Stimulated activated CD4-positive, alpha-beta T cell treated with anti-CD3 and anti-CD28 coated beads, Interleukin-2, amount 100 ng/mL, for 24 hours (primary cell): ENCODE results near the gene SIGLEC7.

Experiments used
- DNase-seq, 2 donors: peaks; one replicate each; pipeline ENCODE4 v3.0.0-alpha.2; 2020

The SIGLEC7 gene

GRCh38 chr19:51142119-51142518 is at the start of gene SIGLEC7:
Gene SIGLEC7, plus strand, starts transcription at chr19:51142301. Its CDS starts 69 bp downstream, at chr19:51142370.
- no peak for DNase-seq

GRCh38 chr19:51093101-51093500 is 49.0 kb upstream of the SIGLEC7 start:
- no peak for DNase-seq

GRCh38 chr19:51093510-51094345 is 48.4 kb upstream of the SIGLEC7 start:
- no peak for DNase-seq

GRCh38 chr19:51094696-51095279 is 47.3 kb upstream of the SIGLEC7 start:
- peak; percentile 44 to 52 for DNase-seq

GRCh38 chr19:51096473-51097165 is 45.5 kb upstream of the SIGLEC7 start:
- no peak for DNase-seq

GRCh38 chr19:51097166-51097738 is 44.8 kb upstream of the SIGLEC7 start:
- peak; percentile 81 to 83 for DNase-seq

GRCh38 chr19:51097796-51098195 is 44.3 kb upstream of the SIGLEC7 start:
- DNase-seq = no peak

- peak in 1 of 2 donors; percentile 30 for DNase-seq
Observed at GRCh38 chr19:51098365-51099046, 43.6 kb upstream of the SIGLEC7 start.

GRCh38 chr19:51099047-51099382 is 43.1 kb upstream of the SIGLEC7 start:
- no peak for DNase-seq

- no peak for DNase-seq
Observed at GRCh38 chr19:51100601-51101000, 41.5 kb upstream of the SIGLEC7 start.

GRCh38 chr19:51101171-51101865 is 40.8 kb upstream of the SIGLEC7 start:
- no peak for DNase-seq

- DNase-seq = no peak
Observed at GRCh38 chr19:51102991-51103390, 39.1 kb upstream of the SIGLEC7 start.

GRCh38 chr19:51103926-51104341 is 38.2 kb upstream of the SIGLEC7 start:
- no peak for DNase-seq

GRCh38 chr19:51107406-51108065 is 34.6 kb upstream of the SIGLEC7 start:
- DNase-seq = no peak

- peak; percentile 96 to 99 for DNase-seq
Observed at GRCh38 chr19:51108066-51108804, 33.9 kb upstream of the SIGLEC7 start, which contains the start of gene CTU1. Gene CTU1, minus strand, starts transcription at chr19:51108409. Its CDS starts 3,840 bp downstream, at chr19:51104569.

GRCh38 chr19:51108805-51109146 is 33.3 kb upstream of the SIGLEC7 start:
- no peak for DNase-seq

GRCh38 chr19:51110666-51110971 is 31.5 kb upstream of the SIGLEC7 start:
- no peak for DNase-seq

GRCh38 chr19:51111606-51112005 is 30.5 kb upstream of the SIGLEC7 start:
- no peak for DNase-seq

- no peak for DNase-seq
Observed at GRCh38 chr19:51114087-51114729, 27.9 kb upstream of the SIGLEC7 start.

- DNase-seq = no peak
Observed at GRCh38 chr19:51116736-51117286, 25.3 kb upstream of the SIGLEC7 start.
